Measurements from ENCODE around the gene NR1H4. TPM values are rescaled to one million over a fixed set of nuclear protein-coding genes. Genes with fewer than 3 reads are reported as not detected.

NR1H4 gene
- total and polyA plus RNA-seq, 9 of the 15 experiments (the other 6 are each of a cell fraction or from before 2014, with no cell fraction given), result 0.03 TPM; not detected in 8

- TF ChIP-seq PRPF4 (IDR thresholded peaks at IDR 0.05; ENCODE audit: insufficient read depth, low read depth, low read length, poor library complexity, severe bottlenecking), result no peak
- no peak for TF ChIP-seq NR1H2 (CRISPR knock-in tag; IDR thresholded peaks at IDR 0.05)
- no peak for TF ChIP-seq ATF4 (CRISPR knock-in tag; IDR thresholded peaks at IDR 0.05)
Measured at GRCh38 chr12:100453951-100454350, 19.7 kb upstream of the NR1H4 start (continued).

GRCh38 chr12:100455896-100456295 is 17.8 kb upstream of the NR1H4 start:
- H2AFZ ChIP-seq (ENCODE audit: low read depth, low read length), result no peak overlapping the region
- TF ChIP-seq ZBTB17 (CRISPR knock-in tag; IDR thresholded peaks at IDR 0.05), result no peak
- peak; percentile 55 for TF ChIP-seq ATF3 (IDR thresholded peaks at IDR 0.05)
- no peak for TF ChIP-seq ATF3 (CRISPR knock-in tag; conservative IDR thresholded peaks at IDR 0.05)
- TF ChIP-seq CEBPG (CRISPR knock-in tag; IDR thresholded peaks at IDR 0.05), result no peak
- peak; percentile 43 to 59; a peak in 2 of 4 replicates for TF ChIP-seq CEBPG (tag; conservative IDR thresholded peaks at IDR 0.05 in 1 of 2, IDR thresholded peaks at IDR 0.05 in 1 of 2)
- no peaks in the 10 kb centered on the region for H3K79me2 ChIP-seq (ENCODE audit: control insufficient read depth, insufficient read depth, low read length)
- no peaks in the 10 kb centered on the region for H3K36me3 ChIP-seq (ENCODE audit: control insufficient read depth, insufficient read depth, low read length)
- no peaks in the 10 kb centered on the region for H3K9me1 ChIP-seq (ENCODE audit: control insufficient read depth, insufficient read depth, low read length)
- H3K4me3 ChIP-seq, result no peak overlapping the region
- POLR2A ChIA-PET, result interaction anchor here (0.7 to 1.4 kb wide), 2 partner anchors 8 to 432 kb away, joined by 3 to 4 read pairs; no protein-coding TSS in a partner anchor
- H3K9me3 ChIP-seq (replicated peaks; ENCODE audit: control insufficient read depth, insufficient read depth, low read depth, low read length), result no peaks in the 10 kb centered on the region
- WGBS (ENCODE audit: insufficient coverage, low coverage, missing lambda C conversion rate), result 8% methylated on average over 3 of the region's 3 CpGs
- DNase-seq (ENCODE audit: extremely low read depth in 1 of 4, low spot score in 3 of 4), result no peak
- no peak for ATAC-seq
- H3K4me1 ChIP-seq (replicated peaks in 1 of 2; ENCODE audit: control insufficient read depth in 2 of 2, insufficient read depth in 2 of 2, low read length in 2 of 2), result no peaks in the 10 kb centered on the region
- CTCF ChIA-PET (ENCODE audit: low intra/inter-chr PET ratio), result no interaction called here
- no peak for FAIRE-seq
- intact Hi-C loops (cut with micrococcal nuclease) (no loop called here), in situ Hi-C loops (cut with MboI) (no loop called here)
- no peaks in the 10 kb centered on the region for H4K20me1 ChIP-seq (replicated peaks; ENCODE audit: control insufficient read depth, insufficient read depth, low read length)
- no peak overlapping the region for H3K27ac ChIP-seq (ENCODE audit: extremely low read depth, low read depth, low read length)
- no TSS peak for BruUV-seq (replicated peaks)
- H3K27me3 ChIP-seq (ENCODE audit: control insufficient read depth in 2 of 2, insufficient read depth in 2 of 2, low read length in 2 of 2), result no peaks in the 10 kb centered on the region
- no peak overlapping the region for H3K9ac ChIP-seq (ENCODE audit: insufficient read depth in 1 of 2, low read depth in 2 of 2, low read length in 2 of 2)
- H3K4me2 ChIP-seq (ENCODE audit: insufficient read depth, low read length), result no peak overlapping the region

Measured in K562 (cell line).